DND-41 (cell line): ENCODE results near the gene FBP2.

Source experiments
- ATAC-seq: fragments of 200-7000 bp; cut with Tn5 transposase; 3 replicates; pipeline ENCODE4 v1.9.1; 2021; ENCODE audit warnings: low read depth; ENCODE audit not compliant: insufficient read depth
- DNase-seq: peaks from one replicate; pipeline ENCODE4 v3.0.0-alpha.2; 2020
- H2AFZ ChIP-seq: 2 replicates; pipeline ENCODE4 v1.6.0; 2012; ENCODE audit warnings: low read depth, low read length
- H3K27ac ChIP-seq: 2 replicates; pipeline ENCODE4 v1.5.1; 2012; ENCODE audit warnings: low read length, inconsistent platforms
- H3K27me3 ChIP-seq: fragments of 200-600 bp; sonication (generic); 2 replicates; pipeline ENCODE4 v1.6.0; 2012; ENCODE audit warnings: low read length, mild to moderate bottlenecking, inconsistent platforms; ENCODE audit not compliant: insufficient read depth, poor library complexity
- H3K36me3 ChIP-seq: 2 replicates; pipeline ENCODE4 v1.5.1; 2012; ENCODE audit warnings: low read length, inconsistent platforms; ENCODE audit not compliant: insufficient read depth
- H3K4me1 ChIP-seq: 2 replicates; pipeline ENCODE4 v1.5.1; 2012; ENCODE audit warnings: mild to moderate bottlenecking, low read length; ENCODE audit not compliant: insufficient read depth
- H3K4me2 ChIP-seq: 2 replicates; pipeline ENCODE4 v1.6.0; 2012; ENCODE audit warnings: mild to moderate bottlenecking, moderate library complexity, low read length, inconsistent platforms; ENCODE audit not compliant: insufficient read depth
- H3K4me3 ChIP-seq, 2 experiments: fragments of 200-600 bp in 1 of 2; shearing (Covaris generic) in 1 of 2; 2 replicates each; pipeline ENCODE4 v1.5.1; 2012 to 2016; ENCODE audit warnings: inconsistent platforms in 2 of 2, low read length in 2 of 2, mild to moderate bottlenecking in 2 of 2, low read depth in 1 of 2, moderate library complexity in 1 of 2
- H3K79me2 ChIP-seq: 2 replicates; pipeline ENCODE4 v1.6.0; 2012; ENCODE audit warnings: low read length, inconsistent platforms; ENCODE audit not compliant: insufficient read depth
- H3K9ac ChIP-seq: 2 replicates; pipeline ENCODE4 v1.6.0; 2012; ENCODE audit warnings: low read depth, mild to moderate bottlenecking, inconsistent platforms, low read length, moderate library complexity
- H3K9me3 ChIP-seq: 2 replicates; pipeline ENCODE4 v1.5.1; 2012; ENCODE audit warnings: low read length, moderate library complexity, mild to moderate bottlenecking, inconsistent platforms; ENCODE audit not compliant: insufficient read depth, severe bottlenecking
- H4K20me1 ChIP-seq: 2 replicates; pipeline ENCODE4 v1.6.0; 2012; ENCODE audit warnings: low read length; ENCODE audit not compliant: insufficient read depth
- EZH2 ChIP-seq: IDR thresholded peaks from 3 replicates; pipeline ENCODE4 v1.6.1; 2012; ENCODE audit warnings: borderline replicate concordance, low read depth, mild to moderate bottlenecking, moderate library complexity, low read length, inconsistent platforms; ENCODE audit not compliant: severe bottlenecking
- TF ChIP-seq, protein P1 (sequence below): IDR thresholded peaks from 2 replicates; pipeline ENCODE4 v1.5.1; 2012; ENCODE audit warnings: borderline replicate concordance, low read length, moderate library complexity, mild to moderate bottlenecking; ENCODE audit not compliant: poor library complexity, severe bottlenecking; ENCODE audit errors: extremely low read depth

The FBP2 gene

DNA sequence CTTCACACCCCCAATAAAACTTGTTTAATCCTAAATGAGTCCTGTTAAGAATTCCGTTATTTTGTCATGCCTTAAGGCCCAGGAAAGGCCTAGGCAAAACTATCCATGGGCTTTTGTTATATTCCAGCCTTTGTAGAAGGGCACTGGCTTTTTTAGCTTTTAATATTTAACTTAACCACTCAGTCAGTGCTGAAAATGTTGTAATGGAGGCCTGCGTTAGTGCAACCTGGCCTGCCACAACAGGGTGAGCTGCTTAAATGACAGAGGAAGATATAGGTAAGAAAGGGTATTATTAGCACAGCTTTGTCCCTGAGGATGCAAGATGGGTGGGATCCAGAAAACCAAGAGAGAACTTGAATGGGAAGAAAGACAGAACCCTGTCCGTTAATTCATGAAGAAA lies 78.9 kb downstream of the FBP2 start:
- DNase-seq, result no peak
- no peaks in the 10 kb centered on the region for H3K36me3 ChIP-seq
- H3K4me1 ChIP-seq, result no peaks in the 10 kb centered on the region
- H3K9ac ChIP-seq, result no peak overlapping the region
- H3K27me3 ChIP-seq, result no peaks in the 10 kb centered on the region
- H3K79me2 ChIP-seq, result no peaks in the 10 kb centered on the region
- TF ChIP-seq, protein P1, sequence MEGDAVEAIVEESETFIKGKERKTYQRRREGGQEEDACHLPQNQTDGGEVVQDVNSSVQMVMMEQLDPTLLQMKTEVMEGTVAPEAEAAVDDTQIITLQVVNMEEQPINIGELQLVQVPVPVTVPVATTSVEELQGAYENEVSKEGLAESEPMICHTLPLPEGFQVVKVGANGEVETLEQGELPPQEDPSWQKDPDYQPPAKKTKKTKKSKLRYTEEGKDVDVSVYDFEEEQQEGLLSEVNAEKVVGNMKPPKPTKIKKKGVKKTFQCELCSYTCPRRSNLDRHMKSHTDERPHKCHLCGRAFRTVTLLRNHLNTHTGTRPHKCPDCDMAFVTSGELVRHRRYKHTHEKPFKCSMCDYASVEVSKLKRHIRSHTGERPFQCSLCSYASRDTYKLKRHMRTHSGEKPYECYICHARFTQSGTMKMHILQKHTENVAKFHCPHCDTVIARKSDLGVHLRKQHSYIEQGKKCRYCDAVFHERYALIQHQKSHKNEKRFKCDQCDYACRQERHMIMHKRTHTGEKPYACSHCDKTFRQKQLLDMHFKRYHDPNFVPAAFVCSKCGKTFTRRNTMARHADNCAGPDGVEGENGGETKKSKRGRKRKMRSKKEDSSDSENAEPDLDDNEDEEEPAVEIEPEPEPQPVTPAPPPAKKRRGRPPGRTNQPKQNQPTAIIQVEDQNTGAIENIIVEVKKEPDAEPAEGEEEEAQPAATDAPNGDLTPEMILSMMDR, result no peak
- TF ChIP-seq EZH2, result no peak
- no peak overlapping the region for H2AFZ ChIP-seq
- no peaks in the 10 kb centered on the region for H3K9me3 ChIP-seq
- no peak overlapping the region for H3K4me3 ChIP-seq
- ATAC-seq, result no peak
- H3K4me2 ChIP-seq, result no peak overlapping the region
- H4K20me1 ChIP-seq, result no peaks in the 10 kb centered on the region
- no peak overlapping the region for H3K27ac ChIP-seq

DNA sequence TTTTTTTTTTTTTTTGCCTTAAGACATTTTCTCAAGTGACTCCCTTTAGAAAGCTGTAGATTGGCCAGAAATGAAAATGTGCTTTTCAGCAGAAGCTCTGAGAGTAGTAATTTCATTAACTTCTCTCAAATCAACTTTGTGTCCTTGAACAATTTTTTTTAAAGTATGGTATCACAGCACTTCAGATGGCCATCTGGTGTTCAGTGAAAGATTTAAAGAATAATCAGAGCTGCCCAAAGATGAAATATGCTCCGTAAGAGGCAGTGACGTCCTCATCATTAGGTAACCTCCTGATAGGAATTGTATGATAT lies 81.7 kb downstream of the FBP2 start:
- Histone ChIP-seq H3K4me2 (no peak overlapping the region), H4K20me1 (no peaks in the 10 kb centered on the region)

DNA sequence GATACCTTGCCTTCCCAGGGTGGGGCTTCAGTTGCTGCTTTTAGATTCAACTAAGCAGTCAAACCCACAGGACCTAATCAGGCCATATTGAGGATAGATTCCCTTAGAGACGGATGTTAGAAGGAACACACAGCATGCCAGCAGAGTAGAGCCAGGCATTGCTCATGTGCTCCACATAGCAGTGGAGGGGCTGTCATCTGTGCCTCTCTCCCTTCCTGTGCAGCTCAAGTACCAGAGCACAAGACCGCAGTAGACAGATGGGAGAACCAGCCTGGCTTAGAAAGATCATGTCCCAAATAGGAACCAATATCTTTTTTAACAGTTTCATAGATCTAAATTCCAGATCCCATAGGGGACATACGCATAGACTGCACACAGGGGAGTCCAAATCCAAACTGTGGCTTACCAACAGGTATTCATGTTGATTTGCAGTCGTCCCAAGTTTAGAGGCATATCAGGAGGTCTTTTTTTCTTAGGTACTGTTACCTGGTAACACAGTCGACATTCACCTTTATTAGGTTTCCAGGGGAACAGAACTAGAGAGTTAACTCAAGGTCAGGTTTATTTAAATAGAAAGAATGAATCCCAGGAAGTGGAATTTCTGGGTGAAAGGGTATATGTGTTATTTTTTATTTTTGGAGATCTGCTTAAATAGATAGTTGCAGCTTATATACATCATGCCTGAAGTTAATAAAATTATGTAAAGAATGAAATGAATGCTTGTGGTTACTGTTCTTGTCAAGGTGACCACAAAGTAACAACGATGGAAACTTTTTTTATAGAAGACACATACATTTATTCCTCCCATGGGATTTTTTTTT lies 82.3 kb downstream of the FBP2 start:
- Histone ChIP-seq H3K9me3 (no peaks in the 10 kb centered on the region), H3K4me1 (no peaks in the 10 kb centered on the region), H3K79me2 (no peaks in the 10 kb centered on the region), H2AFZ (no peak overlapping the region), H3K27ac (no peak overlapping the region), H4K20me1 (no peaks in the 10 kb centered on the region), H3K36me3 (no peaks in the 10 kb centered on the region), H3K27me3 (peaks cover 10% of the 10 kb centered on the region), H3K4me3 (no peak overlapping the region), H3K9ac (no peak overlapping the region), H3K4me2 (no peak overlapping the region)
- DNase-seq (no peak), ATAC-seq (no peak)
- no peak for TF ChIP-seq EZH2
- TF ChIP-seq, protein P1, result no peak

More for the DNA sequence above, 81.7 kb downstream of the FBP2 start:
- Histone ChIP-seq H3K36me3 (no peaks in the 10 kb centered on the region), H3K4me3 (no peak overlapping the region), H3K4me1 (no peaks in the 10 kb centered on the region), H3K27ac (no peak overlapping the region), H3K27me3 (peaks cover 10% of the 10 kb centered on the region), H3K79me2 (no peaks in the 10 kb centered on the region), H3K9ac (no peak overlapping the region), H3K9me3 (no peaks in the 10 kb centered on the region), H2AFZ (no peak overlapping the region)
- TF ChIP-seq, protein P1, result no peak
- no peak for TF ChIP-seq EZH2
- ATAC-seq (no peak), DNase-seq (no peak)
